HTERT RPE-1 (cell line): Measurements from ENCODE around the gene POLR3A.

ENCODE experiments used
- in situ Hi-C: fragments of 300-500 bp; cut with MboI; formaldehyde crosslinking; loops from 4 replicates; pipeline ENCODE4 v1.14.3; 2020; ENCODE audit warnings: low sequenced_read_pairs

POLR3A gene

DNA sequence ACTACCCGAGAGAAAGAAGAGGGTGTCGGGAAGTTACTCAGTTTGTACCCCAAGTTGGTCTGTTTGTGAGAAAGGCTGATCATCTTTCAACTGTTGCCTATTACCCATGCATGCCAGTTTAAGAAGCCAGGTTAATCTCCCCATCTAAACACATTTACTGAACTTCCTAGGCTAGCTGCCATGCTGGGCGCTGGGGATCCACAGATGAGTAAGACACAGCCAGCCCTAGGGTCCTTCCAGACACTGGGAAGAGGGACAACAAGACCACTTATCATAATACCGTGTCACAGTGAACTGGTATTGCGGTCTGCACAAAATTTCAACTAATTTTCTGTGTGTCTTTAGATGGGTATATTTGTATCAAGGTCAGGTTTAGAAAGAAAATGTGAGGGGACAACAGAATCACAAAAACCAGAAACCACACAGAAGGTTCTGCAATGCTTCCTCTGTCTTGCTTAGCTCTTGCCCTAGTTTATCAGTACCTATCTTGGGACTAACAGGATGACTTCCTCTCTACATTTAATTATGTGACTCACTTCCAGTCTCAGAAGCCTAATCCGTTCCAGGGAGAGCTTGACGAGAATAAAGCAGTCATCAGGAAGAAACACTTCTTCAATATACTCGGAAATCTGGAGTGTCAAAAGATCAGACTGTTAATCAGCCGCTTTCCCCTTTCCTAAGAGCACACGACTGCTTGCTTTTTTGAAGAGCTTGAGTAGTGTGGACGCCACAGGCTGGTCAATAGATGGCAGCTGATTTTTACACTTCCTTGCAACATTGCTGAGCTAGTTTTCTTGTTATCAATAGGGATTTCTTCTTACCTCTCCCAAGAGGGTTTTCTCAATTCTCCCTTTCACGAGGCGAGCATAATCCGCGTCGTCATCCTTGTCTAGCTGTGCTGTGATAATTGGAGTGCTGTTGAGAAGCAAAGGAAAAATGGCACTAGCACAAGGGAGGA is 45.7 kb downstream of the POLR3A start:
- in situ Hi-C loops: no loop called here

DNA sequence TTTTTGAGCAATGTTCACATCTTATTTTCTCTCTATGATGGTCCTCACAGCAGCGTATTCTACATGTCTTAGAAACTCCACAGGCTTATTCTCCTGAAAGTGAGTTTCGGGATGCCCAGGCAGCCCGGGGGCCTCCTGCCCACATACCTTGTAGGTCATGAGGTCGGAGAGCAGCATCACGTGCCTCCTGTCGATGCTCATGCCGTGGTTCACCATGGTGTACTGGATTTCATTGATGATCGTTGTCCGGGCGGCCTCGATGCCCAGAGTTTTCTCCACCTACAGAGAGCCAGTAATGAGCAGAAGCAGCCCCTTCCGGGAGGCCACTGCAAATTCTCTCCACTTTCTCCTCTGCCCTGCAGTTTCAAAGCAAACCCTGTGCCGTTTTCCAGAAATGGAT is 48.0 kb downstream of the POLR3A start:
- in situ Hi-C loops: no loop called here

DNA sequence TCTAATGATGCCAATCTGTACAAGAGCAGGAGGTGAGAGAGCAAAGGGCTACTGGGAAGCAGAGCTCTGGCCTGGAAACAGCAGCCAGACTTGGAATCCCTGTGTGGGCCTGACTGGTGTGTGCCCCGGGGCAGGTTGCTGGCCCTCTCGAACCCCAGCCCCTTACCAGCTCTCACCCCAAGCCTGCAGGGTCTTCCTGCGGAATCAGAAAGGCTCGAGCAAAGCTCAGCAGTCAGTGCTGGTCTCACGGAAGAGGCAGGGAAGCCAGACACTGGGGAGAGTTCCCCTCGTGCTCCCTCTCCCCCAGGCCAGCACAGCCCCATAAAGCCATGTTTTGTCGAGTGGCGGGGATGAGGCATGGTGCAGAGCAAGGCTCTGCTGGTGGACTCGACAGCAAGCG is 50.1 kb downstream of the POLR3A start:
- in situ Hi-C loops: no loop called here

DNA sequence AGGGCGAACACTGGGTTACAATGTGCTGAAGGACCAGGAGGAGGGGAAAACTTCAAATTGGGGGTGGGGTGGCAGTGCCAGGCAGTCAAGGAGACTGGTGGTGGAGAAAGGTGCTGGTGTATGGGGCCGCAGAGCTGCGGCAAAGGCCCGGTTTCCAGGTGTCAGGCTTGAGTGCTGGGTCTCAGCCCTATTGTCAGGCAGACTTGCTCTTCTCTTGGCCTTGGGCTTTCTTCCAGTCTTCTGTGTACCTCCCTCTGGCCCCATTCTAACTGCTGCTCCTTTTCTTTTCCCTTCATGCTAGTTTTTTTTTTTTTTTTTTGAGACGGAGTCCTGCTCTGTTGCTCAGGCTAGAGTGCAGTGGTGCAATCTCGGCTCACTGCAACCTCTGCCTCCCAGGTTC is 51.0 kb downstream of the POLR3A start:
- in situ Hi-C loops: no loop called here

DNA sequence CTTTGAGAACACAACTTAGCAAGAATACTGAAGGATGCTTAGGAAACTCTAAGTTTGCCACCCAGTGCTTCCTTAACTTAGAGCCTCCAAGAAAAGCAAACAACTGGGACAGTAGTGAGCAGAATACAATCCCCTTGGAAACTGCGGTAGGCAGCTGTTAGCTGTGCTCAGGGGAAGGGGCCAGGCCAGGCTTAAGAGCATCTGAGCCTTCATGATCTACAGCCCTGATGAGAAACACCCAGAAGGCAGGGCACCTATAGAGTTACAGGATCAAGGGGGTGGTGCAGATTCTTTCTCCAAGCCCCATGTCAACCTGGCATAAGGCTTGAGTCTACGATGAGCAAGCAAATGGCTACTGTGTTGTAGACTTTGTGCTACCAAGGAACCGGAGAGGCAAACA is 51.4 kb downstream of the POLR3A start:
- in situ Hi-C loops: no loop called here

DNA sequence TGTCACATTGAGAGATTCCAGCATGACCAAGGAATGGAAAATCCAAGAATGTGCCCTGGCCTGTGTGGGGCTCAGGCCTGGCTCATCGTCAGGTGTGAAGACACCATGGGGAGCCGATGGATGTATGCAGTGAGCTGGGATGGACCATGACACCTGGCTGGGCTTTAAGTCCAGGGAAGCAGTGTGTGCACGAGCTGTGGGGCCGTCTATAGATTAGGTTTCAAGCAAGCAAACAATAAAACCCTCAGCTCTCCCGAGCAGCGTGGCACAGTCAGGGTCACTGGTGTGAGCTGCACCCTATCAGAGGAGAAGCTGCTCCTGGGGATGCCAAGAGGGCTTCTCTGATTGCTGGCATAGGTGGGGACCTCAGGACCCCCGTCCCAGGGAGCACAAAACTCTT is 52.3 kb downstream of the POLR3A start:
- in situ Hi-C loops: no loop called here

DNA sequence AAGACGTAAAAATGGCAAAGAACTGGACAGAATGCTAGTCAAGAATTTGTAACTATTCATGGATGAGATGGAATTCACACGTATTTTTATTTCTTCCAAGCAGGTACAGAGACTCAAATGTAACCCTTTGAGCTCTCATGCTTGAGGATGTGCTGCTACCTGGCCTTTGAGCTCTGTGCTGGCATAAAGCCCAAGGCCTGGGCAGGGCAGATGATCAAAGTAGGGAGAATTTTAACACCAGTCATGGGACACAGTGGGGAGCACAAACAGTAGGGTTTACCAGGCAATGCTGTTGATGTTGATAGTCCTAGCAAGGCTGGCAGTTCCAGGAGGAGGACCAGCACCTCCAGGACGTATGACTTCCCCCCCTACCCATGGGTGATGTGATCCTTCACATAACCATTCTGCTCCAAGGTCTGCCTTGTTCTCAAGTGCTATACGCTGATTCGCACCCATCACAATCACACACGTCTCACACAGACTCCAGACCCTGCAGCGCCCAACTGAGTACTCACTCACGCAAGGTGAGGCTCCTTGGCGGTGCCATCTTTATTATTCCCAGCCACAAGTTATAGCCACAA is 54.1 kb downstream of the POLR3A start:
- in situ Hi-C loops: no loop called here

DNA sequence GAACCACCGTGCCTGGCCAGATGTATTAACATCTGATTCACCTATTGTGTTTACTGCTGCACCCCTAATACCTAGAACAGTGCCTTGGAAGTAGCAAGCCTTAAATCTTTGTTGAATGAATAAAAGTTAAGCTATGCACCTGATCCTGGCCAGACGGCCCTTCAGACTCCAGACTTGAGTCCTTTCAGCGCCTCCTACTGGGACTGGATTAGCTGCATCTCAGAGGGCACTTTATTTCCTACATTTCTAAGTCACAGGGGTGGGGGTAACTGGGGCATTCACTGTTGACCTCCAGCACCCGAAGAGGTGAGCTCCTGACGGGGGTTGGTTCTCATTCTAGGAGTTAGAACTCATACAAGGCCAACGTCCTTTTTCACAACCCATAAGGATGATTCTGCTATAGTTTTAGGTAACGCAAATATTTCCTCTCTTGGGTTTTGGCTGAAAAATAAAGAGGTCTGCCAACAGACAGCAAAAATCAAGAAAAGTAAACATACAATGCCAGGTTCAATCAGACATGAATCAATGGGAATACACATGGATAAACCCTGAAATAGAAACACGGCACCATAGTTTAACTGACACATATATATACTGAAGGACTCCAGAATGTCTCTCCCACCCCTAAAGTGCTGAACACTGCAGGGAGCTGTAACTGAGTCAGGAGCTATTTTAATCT is 54.8 kb downstream of the POLR3A start:
- in situ Hi-C loops: no loop called here

DNA sequence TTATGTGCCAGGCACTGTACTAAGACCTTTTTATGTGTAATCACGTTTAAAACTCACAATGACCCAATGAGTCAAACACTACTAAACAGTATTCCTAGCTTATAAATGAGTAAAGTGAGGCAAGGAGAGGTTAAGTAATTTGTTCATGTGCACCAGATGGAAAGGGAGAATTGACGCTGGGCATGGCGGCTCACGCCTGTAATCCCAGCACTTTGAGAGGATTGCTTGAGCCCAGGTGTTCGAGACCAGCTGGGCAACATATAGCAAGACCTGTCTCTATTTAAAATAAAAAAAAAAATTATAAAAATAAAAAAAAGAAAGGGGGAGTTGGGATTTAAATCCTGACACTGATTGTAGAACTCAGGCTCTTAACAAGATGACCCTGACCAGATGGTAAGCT is 56.0 kb downstream of the POLR3A start:
- in situ Hi-C loops: no loop called here

DNA sequence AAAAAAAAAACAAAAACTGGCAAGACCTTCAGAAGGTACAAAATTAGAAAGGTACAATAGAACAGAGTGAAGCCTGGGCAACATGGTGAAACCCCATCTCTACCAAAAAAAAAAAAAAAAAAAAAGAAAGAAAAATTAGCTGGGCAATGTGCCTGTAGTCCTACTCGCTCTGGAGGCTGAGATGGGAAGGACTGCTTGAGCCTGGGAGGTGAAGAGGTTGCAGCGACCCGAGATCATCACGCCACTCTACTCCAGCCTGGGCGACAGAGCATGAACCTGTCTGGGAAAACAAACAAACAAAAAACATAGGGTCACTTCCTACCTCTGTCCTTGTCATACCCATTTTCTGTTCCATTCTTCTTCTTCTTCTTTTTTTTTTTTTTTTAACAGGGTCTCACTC is 57.2 kb downstream of the POLR3A start:
- in situ Hi-C loops: no loop called here

DNA sequence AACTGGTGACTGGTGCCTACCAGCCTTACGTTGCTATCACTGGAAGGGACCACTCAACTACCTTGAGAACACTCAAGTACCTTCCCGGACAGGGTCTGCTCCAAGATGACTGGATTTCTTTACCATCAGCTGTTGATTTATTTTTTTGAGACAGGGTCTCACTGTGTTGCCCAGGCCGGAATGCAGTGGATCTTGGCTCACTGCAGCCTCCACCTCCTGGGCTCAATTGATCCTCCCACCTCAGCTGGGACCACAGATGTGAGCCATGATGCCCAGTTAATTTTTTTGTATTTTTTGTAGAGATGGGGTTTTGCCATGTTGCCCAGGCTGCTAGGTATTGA is 57.5 kb downstream of the POLR3A start:
- in situ Hi-C loops: no loop called here

DNA sequence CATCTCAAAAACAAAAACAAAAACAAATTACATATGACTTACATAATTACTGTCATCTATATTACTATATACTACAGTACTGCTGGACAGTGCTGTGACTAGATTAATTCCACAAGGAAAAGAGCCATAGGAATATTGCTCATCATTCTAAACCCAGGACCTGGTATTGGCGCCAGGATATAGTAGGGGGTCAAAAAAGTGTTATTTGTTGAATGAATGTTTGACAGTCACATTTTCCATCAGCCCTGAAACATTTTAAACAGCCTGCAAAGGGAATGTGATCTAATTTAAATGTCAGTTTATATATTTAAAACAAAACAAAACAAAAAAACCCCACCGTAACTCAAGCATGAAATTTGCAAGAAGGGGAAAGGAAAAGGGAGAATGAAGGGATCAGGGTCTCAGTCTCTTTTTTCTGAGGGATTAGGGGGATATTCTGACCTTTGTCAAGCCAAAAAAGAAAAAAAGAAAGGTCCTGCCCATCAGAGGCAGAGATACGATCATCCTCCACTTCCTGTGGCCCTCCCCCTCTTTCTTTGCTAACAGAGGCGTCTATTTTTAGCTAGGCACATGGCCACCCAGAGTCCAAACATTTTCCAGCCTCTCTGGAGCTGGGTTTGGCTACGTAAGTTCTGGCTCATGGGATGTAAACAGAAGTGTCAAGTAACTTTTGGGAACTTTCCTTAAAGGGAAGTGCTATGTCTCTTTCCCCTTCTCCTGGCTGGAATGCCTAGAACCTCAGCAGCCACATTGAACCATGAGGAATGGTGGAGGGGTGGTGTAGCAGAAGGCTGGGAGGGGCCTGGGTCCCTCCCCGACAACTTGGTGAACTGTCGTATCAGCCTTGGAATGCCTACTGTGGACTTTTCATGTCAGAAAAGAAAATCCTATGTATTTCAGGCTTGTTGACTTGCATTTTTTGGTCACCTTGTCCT is 58.2 kb downstream of the POLR3A start:
- in situ Hi-C loops: no loop called here

DNA sequence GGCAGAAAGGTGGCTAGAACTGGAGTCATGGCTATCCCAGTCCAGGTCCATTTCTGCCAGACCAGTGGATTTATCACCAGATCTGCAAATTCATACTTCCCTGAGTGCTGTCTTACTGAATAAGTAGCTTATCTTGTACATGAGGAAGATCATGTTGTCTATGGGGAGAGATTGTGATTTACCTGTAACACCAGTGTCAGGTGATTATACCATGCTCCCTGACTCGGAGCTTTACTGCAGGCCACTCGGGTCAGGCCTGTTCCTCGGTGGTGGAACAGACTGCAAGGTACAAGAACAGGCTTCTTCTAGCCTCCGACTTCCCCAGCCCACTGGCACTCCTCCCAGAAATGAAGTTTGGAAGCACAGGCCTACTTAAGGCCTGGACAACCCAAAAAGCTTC is 60.2 kb downstream of the POLR3A start:
- in situ Hi-C loops: no loop called here

DNA sequence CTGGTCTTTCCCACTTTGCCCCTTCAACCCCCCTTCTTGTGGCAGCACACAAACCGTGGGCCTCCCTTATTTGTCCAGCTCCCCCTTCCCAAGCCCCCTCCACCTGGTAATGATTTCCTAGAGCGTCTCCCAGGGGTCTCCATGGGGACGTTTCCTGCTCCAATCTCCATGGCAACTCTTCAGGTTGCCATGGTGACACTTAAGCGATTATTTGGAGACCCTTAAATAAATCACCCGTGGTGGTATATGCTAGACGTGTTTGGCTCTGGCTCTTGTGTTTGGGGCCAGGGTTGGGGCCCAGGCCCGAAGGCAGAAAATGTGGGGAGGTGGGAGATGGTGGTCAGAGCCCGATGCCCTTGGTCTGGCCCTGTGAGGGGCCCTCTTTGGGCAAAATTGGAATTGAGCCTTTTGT is 61.7 kb downstream of the POLR3A start:
- in situ Hi-C loops: no loop called here

DNA sequence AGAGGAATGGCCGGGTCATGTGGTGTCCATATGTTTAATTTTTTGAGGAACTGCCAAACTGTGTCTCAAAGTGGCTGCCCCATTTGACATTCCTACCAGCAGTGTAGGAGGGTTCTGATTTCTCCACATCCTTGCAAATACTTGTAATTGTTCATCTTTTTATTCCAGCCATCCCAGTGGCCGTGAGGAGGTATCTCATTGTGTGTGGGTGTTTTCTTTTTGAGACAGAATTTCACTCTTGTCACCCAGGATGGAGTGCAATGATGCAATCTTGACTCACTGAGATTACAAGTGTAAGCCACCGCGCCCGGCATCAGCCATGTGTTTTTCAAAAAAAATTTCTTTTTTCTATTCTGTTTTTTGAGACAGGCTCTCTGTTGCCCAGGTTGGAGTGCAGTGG is 64.0 kb downstream of the POLR3A start:
- in situ Hi-C loops: no loop called here

DNA sequence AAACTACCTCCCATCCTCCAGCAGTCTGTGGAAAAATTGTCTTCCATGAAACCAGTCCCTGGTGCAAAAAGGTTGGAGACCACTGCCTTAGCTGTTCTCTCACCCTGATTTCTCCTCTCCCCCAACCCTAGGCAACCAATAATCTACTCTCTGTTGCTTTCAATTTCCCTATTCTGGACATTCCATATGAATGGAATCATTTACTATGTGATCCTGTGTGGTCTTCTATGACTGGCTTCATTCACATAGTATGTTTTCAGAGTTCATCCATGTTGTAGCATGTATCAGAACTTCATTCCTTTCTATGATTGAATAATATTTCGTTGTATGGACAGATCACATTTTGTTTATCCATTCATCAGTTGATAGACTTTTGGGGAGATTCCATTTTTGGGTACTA is 64.5 kb downstream of the POLR3A start:
- in situ Hi-C loops: no loop called here

DNA sequence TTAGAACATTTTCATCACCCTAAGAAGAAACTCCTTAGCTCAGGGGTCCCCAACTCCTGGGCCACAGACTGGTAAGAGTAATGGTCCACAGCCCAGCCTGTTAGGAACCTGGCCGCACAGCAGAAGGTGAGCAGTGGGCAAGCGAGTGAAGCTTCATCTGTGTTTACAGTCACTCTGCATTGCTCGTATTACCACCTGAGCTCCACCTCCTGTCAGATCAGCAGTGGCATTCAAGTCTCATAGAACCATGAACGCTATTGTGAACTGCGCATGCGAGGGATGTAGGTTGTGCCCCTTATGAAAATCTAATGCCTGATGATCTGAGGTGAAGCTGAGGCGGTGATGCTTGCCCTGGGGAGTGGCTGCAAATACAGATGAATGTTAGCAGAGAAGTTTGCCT is 65.4 kb downstream of the POLR3A start:
- in situ Hi-C loops: no loop called here

DNA sequence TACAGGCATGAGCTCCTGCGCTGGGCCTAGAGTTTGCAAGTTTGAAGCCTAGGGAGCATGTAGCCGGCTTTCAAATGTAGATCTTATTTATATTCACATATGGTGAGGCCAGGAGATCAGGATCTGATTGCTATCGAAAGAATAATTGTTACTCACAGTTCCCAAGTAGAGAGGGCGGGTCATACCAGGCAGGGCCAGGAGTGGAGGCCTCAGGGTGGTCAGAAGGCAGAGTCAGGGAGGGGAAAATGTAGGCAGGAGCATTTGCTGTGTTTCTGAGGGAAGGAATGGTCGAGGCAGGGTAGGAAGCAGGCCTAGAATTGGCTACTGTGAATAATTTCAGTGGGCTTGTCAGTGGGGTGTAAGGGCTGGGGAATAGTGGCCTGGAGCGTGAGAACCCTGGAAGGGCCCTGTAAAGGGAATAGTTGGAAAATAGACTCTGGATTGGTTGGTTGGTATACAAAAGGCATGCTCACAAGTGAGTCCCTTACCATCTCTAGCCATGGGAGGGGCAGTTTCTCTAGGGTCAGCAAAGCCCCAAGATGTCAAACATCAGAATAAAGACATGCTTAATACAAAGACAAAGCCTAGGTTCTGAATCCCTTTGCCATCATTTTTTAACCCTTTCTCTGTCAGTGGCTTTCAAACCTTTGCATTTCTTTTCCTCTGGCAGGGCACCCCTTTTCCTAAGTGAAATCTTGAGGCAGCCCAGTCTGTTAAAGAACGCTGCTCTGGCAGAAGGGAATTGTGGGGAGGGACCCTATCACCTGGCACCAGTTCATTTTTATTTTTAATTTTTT is 66.8 kb downstream of the POLR3A start:
- in situ Hi-C loops: no loop called here

DNA sequence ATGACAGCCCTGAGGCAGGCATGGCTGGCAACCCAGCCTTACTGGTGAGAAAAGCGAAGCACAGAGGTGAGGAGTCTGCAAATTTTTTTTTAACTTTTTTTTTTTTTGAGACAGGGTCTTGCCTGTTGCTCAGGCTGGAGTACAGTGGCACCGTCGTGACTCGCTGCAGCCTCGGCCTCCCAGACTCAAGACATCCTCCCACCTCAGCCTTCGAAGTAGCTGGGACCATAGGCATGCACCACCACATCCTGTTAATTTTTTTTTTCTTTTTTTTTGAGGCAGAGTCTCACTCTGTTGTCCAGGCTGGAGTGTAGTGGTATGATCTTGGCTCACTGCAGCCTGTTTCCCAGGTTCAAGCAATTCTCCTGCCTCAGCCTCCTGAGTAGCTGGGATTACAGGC is 67.6 kb downstream of the POLR3A start:
- in situ Hi-C loops: no loop called here

DNA sequence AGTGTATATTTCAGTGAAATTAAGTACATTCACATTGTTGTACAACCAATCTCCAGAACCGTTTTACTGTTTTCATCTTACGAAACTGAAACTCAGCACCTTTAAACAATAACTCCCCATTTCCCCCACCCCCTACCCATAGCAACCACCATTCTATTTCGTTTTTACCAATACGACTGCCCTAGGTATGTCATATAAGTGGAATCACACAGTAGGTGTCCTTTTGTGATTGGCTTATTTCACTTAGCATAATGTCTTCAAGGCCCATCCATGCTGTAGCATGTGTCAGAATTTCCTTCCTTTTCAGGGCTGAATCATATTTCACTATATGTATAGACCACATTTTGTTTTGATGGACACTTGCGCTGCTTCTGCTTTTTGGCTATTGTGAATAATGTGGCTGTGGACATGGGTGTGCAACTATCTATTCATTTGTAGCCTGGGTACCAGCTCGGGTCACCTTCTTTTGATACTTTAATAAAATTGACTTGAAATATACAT is 68.4 kb downstream of the POLR3A start:
- in situ Hi-C loops: no loop called here
